OCI-LY1 (cell line): ENCODE measurements around the gene IGSF10.

ENCODE experiments used
- H2AFZ ChIP-seq: fragments of 200-600 bp; sonication (generic), shearing (Covaris generic); 2 replicates; pipeline ENCODE4 v1.6.0; 2014; ENCODE audit warnings: antibody characterized with exemption, mild to moderate bottlenecking, low read length
- H3F3A ChIP-seq: fragments of 200-600 bp; sonication (generic), shearing (Covaris generic); 2 replicates; pipeline ENCODE4 v1.6.0; 2014; ENCODE audit warnings: mild to moderate bottlenecking, antibody characterized with exemption, low read length, moderate library complexity; ENCODE audit not compliant: insufficient read depth
- H3K27ac ChIP-seq: fragments of 200-600 bp; sonication (generic); 2 replicates; pipeline ENCODE4 v1.5.1; 2014; ENCODE audit warnings: low read length, mixed run types, mild to moderate bottlenecking, low read depth; ENCODE audit not compliant: poor library complexity, severe bottlenecking
- H3K27me3 ChIP-seq: fragments of 200-600 bp; sonication (generic); 2 replicates; pipeline ENCODE4 v1.6.0; 2014; ENCODE audit warnings: antibody characterized with exemption, mild to moderate bottlenecking, low read length, moderate library complexity; ENCODE audit not compliant: insufficient read depth
- H3K36me3 ChIP-seq: fragments of 200-600 bp; sonication (generic); 2 replicates; pipeline ENCODE4 v1.6.1; 2014; ENCODE audit warnings: mild to moderate bottlenecking, antibody characterized with exemption, low read length, moderate library complexity, mixed read lengths; ENCODE audit not compliant: insufficient read depth
- H3K4me1 ChIP-seq: fragments of 200-600 bp; sonication (generic); 2 replicates; pipeline ENCODE4 v1.5.1; 2014; ENCODE audit warnings: mild to moderate bottlenecking, low read length, moderate library complexity; ENCODE audit not compliant: insufficient read depth, severe bottlenecking
- H3K4me2 ChIP-seq: fragments of 200-600 bp; sonication (generic), shearing (Covaris generic); 2 replicates; pipeline ENCODE4 v1.6.1; 2014; ENCODE audit warnings: low read length
- H3K4me3 ChIP-seq: fragments of 200-600 bp; sonication (generic); 2 replicates; pipeline ENCODE4 v1.5.1; 2014; ENCODE audit warnings: low read length, low read depth, mild to moderate bottlenecking, mixed read lengths; ENCODE audit not compliant: poor library complexity, severe bottlenecking
- H3K79me2 ChIP-seq: fragments of 200-600 bp; shearing (Covaris generic); 2 replicates; pipeline ENCODE4 v1.6.1; 2016; ENCODE audit warnings: mixed run types, low read length, mixed read lengths; ENCODE audit not compliant: insufficient read depth
- H3K9ac ChIP-seq: fragments of 200-600 bp; sonication (generic), shearing (Covaris generic); 2 replicates; pipeline ENCODE4 v1.6.1; 2014; ENCODE audit warnings: mild to moderate bottlenecking, low read length, mixed read lengths
- H3K9me2 ChIP-seq: fragments of 200-600 bp; sonication (generic), shearing (Covaris generic); 2 replicates; pipeline ENCODE4 v1.6.1; 2014; ENCODE audit warnings: low read depth, mild to moderate bottlenecking, low read length, mixed read lengths
- H3K9me3 ChIP-seq: fragments of 200-600 bp; shearing (Covaris generic); 2 replicates; pipeline ENCODE4 v1.6.1; 2014; ENCODE audit warnings: low read length, mixed read lengths
- H4K20me1 ChIP-seq: fragments of 200-600 bp; sonication (generic), shearing (Covaris generic); 2 replicates; pipeline ENCODE4 v1.6.0; 2016; ENCODE audit warnings: mild to moderate bottlenecking, low read length; ENCODE audit not compliant: insufficient read depth
- EZH2 ChIP-seq: fragments of 200-600 bp; sonication (generic), shearing (Covaris generic); IDR thresholded peaks from 2 replicates; pipeline ENCODE4 v1.8.0; 2017; ENCODE audit warnings: borderline replicate concordance, mixed run types, mild to moderate bottlenecking, antibody characterized with exemption, low read length, moderate library complexity, mixed read lengths
- TF ChIP-seq, protein P1 (sequence below): fragments of 200-600 bp; sonication (generic), shearing (Covaris generic); IDR thresholded peaks from 2 replicates; pipeline ENCODE4 v1.5.1; 2017; ENCODE audit warnings: mild to moderate bottlenecking, antibody characterized with exemption, low read length, moderate library complexity, mixed read lengths

Gene IGSF10

DNA sequence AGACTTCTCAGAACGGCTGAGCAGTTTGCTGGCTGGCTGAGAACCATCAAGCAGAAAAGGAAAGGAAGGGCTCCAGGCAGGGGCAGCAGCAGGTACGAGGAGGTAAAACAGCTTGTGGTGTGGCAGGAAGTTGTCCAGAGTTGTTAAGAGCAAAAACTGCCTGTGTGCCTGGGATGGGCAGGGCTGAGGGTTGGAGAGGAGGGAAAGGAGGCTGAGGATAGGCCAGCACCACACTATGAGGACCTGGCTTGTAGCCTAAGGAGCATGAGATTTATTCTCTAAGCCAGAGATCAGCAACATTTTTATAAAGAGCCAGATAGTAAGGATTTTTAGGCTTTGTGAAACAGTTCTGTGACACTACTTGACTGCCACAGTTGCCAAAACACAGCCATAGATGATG is 8.0 kb downstream of the IGSF10 start:
- Histone ChIP-seq H3K4me2 (no peak overlapping the region), H2AFZ (no peak overlapping the region), H4K20me1 (no peaks in the 10 kb centered on the region), H3K36me3 (no peaks in the 10 kb centered on the region), H3K27ac (no peak overlapping the region), H3F3A (no peaks in the 10 kb centered on the region), H3K27me3 (no peaks in the 10 kb centered on the region), H3K9ac (no peak overlapping the region), H3K9me3 (no peaks in the 10 kb centered on the region), H3K4me1 (no peaks in the 10 kb centered on the region), H3K4me3 (no peak overlapping the region), H3K9me2 (no peaks in the 10 kb centered on the region), H3K79me2 (no peaks in the 10 kb centered on the region)
- no peak for TF ChIP-seq EZH2
- TF ChIP-seq, protein P1, sequence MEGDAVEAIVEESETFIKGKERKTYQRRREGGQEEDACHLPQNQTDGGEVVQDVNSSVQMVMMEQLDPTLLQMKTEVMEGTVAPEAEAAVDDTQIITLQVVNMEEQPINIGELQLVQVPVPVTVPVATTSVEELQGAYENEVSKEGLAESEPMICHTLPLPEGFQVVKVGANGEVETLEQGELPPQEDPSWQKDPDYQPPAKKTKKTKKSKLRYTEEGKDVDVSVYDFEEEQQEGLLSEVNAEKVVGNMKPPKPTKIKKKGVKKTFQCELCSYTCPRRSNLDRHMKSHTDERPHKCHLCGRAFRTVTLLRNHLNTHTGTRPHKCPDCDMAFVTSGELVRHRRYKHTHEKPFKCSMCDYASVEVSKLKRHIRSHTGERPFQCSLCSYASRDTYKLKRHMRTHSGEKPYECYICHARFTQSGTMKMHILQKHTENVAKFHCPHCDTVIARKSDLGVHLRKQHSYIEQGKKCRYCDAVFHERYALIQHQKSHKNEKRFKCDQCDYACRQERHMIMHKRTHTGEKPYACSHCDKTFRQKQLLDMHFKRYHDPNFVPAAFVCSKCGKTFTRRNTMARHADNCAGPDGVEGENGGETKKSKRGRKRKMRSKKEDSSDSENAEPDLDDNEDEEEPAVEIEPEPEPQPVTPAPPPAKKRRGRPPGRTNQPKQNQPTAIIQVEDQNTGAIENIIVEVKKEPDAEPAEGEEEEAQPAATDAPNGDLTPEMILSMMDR: no peak

DNA sequence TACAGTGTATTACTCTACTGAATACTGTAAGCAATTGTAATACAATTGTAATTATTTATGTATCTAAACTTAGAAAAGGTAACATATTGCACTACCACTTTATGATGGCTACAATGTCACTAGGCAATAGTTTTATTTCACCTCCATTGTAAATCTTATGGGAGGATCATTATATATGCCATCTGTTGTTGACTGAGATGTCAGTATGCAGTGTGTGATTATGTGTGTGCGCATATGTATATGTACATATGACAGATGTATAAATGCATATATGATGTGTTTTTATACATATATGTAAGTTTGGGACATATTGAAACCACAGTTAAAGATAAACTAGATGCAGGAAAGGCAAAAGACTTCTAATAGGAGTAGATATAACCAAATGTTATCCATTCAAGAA is 8.5 kb downstream of the IGSF10 start:
- H2AFZ ChIP-seq: no peak overlapping the region
- no peaks in the 10 kb centered on the region for H3F3A ChIP-seq
- H3K27ac ChIP-seq: no peak overlapping the region
- no peaks in the 10 kb centered on the region for H4K20me1 ChIP-seq
- no peaks in the 10 kb centered on the region for H3K36me3 ChIP-seq
- H3K4me3 ChIP-seq: no peak overlapping the region
- no peaks in the 10 kb centered on the region for H3K27me3 ChIP-seq
- TF ChIP-seq EZH2: no peak
- TF ChIP-seq, protein P1: no peak
- no peak overlapping the region for H3K9ac ChIP-seq
- no peak overlapping the region for H3K4me2 ChIP-seq
- no peaks in the 10 kb centered on the region for H3K9me3 ChIP-seq
- H3K4me1 ChIP-seq: no peaks in the 10 kb centered on the region
- no peaks in the 10 kb centered on the region for H3K79me2 ChIP-seq
- no peaks in the 10 kb centered on the region for H3K9me2 ChIP-seq

GRCh38 chr3:151446002-151446340 is 14.9 kb downstream of the IGSF10 start:
- Histone ChIP-seq H3K9me3 (no peaks in the 10 kb centered on the region), H3F3A (no peaks in the 10 kb centered on the region), H3K27me3 (no peaks in the 10 kb centered on the region; the same call in 1 of the 2 replicates), H3K9ac (no peak overlapping the region), H4K20me1 (no peaks in the 10 kb centered on the region), H2AFZ (no peak overlapping the region), H3K36me3 (no peaks in the 10 kb centered on the region), H3K4me2 (no peak overlapping the region), H3K9me2 (no peaks in the 10 kb centered on the region), H3K4me1 (no peaks in the 10 kb centered on the region), H3K27ac (no peak overlapping the region), H3K4me3 (no peak overlapping the region), H3K79me2 (no peaks in the 10 kb centered on the region)
- TF ChIP-seq, protein P1: no peak
- TF ChIP-seq EZH2: no peak
